DMS 273 treated with DMSO at 0.1 percent for 48 hours (cell line): Measurements from ENCODE around the gene DCLRE1B.

ENCODE experiments used
- DNase-seq: peaks from one replicate; lab custom pipeline; 2025; lab: John Stamatoyannopoulos, UW

DCLRE1B gene

DNA sequence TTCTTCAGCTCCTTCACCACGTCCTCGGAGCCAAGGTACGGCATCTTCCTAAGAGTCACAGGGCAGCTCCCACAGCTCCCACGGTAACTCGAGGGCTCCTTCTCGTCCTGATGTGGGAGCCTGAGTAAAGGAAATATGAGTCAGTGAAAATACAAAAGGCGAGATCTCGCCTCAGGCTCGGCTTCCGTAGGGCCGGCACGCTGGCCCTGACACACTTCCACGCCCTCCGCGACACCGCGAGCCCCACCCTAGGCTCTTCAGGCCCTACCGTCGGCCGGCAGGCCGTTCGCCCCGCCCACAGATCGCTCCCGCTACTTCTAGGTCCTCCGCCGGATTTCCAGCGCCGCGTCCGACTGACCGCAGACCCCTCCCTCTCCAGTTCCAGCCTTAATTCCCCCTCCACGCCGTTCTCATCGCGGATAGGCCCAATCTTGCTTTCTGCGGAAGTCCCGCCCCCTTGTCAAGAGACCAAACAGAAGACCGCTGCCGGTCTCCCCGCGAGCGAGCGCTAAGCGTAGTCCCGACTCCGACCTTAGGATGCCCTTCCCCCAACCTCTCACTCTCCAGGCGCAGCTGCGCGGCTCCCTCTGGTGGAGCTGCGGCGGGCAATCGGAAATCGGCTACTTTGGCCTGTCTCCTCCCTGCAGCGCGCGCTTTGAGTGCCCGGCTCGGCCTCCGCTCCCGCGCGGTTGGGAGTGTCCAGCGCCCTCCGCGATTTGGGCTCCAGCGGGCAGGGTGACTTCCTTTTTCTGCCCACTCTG is at the start of gene DCLRE1B, which contains the start of gene AP4B1:
DCLRE1B (plus strand) TSS at position 653 of the 761 bp plus-strand sequence. CDS start 261 bp downstream, outside the sequence.
AP4B1 (minus strand) TSS at position 126 of the 761 bp plus-strand sequence; CDS start at position 44, 82 bp downstream.
- DNase-seq = peak; percentile 98

GRCh38 chr1:113855630-113856400 is 49.3 kb upstream of the DCLRE1B start:
- DNase-seq = no peak

DNA sequence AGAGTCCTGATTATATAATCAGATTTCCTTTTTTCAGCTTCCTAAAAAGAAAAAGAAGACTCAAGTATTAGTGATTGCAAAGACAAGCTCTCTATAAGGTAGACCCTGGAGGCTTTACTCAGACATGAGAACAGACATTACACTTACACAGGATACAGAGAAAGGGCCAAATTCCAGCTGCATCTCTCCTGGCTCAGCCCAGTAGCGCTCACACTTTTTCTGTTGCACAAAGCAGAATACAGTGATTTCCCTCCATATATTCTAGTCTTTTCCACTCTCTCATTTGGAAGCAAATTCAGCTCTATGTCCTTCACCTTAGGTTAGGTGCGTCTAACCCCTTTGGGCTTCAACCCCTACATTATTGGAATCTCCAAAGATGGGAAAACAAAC is 48.7 kb upstream of the DCLRE1B start:
- DNase-seq = no peak

DNA sequence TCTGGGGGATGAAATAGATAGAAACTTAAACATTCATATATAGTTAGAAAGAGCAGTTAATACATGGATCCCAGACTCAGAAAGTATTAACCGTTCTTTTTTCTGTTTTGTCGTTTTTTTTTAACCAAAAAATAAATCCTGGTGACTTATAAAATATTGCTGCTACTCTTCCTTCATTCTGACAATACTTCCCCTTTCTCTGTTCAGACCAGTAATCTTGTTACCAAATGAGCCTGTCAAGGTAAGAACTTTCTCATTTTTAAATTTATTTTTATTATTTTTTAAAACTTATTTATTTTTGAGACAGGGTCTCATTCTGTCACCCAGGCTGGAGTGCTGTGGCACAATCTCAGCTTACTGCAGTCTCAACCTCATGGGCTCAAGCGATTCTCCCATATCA is 47.4 kb upstream of the DCLRE1B start:
- DNase-seq = no peak

GRCh38 chr1:113858418-113858817 is 46.7 kb upstream of the DCLRE1B start:
- no peak for DNase-seq

GRCh38 chr1:113858982-113859381 is 46.1 kb upstream of the DCLRE1B start:
- no peak for DNase-seq

DNA sequence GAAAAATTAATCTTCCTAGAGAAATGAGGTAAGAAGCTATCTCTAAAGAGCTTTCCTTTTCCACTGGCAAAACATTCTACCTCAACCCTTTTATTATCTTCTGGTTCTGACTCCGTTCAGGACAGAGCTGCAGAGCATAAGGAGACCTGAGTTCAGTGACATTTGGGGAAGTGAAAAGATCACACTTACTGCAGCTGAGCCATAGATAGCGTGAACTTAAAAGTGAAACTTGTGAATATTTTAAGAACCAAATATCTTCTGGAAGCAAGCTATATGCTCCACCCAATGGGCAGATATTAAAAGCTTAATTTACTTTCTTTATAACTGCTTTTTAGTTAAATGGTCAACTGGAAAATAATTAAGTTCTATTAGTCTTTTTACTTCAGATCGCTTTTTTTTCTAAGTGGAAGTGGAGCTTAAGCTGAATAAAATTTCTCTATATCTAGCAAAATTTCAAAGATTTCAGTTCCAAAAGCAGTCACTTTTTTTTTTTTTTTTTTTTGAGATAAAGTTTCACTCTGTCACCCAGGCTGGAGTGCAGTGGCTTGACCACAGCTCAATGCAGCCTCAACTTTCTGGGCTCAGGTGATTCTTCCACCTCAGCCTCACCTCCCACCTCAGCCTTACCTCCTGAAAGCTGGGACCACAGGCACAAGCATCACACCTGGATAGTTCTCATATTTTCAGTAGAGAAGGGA is 45.5 kb upstream of the DCLRE1B start:
- no peak for DNase-seq

- DNase-seq = no peak
Observed at GRCh38 chr1:113860891-113861290, 44.2 kb upstream of the DCLRE1B start.

- no peak for DNase-seq
Observed at GRCh38 chr1:113861641-113862040, 43.5 kb upstream of the DCLRE1B start.

DNA sequence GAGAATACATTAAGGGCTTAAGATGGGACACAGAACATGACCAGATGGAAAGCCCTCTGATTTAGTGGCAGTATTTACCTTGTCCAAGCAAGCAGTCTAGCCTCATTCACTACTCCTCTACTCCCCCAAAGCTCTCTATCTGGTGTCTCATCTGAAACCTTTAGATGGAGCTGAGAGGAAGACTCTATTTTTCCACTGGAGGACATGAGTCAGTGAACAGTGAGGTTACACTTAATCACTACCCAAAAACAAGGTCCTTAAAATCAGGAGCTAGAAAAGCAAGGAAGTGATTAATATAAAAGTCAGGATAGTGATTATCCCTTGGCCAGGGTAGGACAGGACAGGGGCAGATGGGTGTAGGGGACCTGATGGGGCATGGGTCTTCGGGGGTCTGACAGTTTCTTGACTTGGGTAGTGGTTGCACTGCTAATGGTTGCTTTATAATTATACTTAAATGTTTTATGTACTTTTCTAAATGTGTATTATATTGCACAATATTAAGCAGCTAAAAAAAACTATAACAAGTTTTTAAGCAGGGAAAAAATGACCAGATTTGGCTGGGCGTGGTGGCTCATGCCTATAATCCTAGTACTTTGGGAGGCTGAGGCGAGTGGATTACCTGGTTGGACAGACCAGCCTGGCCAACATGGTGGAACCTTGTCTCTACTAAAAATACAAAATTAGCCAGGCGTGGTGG is 36.6 kb upstream of the DCLRE1B start:
- no peak for DNase-seq

GRCh38 chr1:113870778-113871177 is 34.3 kb upstream of the DCLRE1B start:
- DNase-seq = no peak

GRCh38 chr1:113871597-113872113 is 33.5 kb upstream of the DCLRE1B start, which contains the start of gene PTPN22:
Gene PTPN22 (minus strand): TSS chr1:113871712.
- DNase-seq = no peak

DNA sequence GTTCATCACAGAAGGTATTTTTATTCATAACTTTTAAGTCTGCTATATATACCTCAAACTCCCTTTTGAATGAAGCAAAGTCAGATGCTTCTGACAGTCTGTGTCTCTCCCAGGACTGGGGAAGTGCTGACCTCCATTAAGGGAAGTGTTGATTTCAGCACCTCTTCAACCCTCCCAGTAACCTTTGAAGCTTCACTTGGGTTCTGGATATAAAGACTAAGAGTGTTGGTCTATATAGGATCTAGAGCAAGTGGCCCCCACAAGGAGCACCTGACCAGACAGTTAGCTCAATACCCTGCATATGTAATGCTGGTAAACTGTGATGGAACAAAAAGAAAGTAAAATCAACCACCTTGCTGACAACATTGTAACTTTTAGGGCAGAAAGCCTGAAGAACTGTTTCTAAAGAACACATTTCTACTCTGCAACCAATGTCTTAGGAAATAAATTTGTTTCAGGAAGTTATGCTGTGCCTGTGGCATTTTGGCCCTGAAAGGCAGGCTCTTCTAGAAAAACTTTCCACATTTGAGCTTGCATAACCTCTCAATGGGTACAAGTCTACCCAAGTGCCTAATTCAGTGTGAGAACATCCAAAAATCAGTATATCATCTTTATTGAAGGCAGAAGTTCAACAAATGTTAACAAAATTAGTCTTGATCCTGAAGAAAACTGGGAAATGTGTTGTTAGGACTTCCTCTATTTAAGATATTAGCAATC is 32.7 kb upstream of the DCLRE1B start:
- no peak for DNase-seq

DNA sequence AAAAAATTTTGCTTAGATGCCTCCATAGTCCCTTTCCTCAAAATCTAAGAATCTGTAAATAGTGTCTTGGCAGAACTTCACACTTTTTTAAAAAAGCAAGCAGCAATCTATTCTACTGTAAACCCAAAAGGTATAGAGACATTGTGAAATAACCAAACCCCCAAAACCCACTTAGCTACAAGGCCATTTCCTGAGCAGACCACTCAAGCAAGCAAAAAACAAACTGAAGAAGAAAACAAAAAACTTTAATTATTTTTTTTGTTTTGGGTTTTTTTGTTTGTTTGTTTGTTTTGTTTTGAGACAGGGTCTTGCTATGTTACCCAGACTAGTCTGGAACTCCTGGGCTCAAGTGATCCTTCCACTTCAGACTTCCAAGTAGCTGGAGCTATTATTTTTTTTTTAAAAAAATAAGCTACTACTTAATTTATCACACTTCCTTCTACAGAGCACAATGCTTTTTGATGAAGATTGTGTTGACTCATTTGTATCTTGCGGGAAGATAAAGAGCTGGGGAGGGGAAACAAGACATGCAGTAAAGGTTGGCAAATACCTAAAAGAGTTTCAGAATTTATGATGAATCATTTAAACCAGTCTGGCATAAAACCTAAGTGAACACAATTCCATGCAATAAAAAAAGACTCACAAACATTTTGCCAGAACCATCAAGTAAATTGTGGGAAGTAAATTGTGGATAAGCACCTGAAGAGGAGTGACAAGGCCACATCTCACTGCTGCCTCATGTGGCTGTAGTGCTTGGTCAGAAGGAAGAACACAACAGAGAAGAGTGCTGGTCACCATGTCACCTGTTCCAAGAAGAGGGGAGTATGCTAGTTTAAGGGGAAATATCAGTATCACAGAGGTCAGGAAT is 30.9 kb upstream of the DCLRE1B start:
- no peak for DNase-seq

GRCh38 chr1:113875714-113876113 is 29.4 kb upstream of the DCLRE1B start:
- DNase-seq = no peak

GRCh38 chr1:113876176-113876575 is 28.9 kb upstream of the DCLRE1B start:
- DNase-seq = no peak

DNA sequence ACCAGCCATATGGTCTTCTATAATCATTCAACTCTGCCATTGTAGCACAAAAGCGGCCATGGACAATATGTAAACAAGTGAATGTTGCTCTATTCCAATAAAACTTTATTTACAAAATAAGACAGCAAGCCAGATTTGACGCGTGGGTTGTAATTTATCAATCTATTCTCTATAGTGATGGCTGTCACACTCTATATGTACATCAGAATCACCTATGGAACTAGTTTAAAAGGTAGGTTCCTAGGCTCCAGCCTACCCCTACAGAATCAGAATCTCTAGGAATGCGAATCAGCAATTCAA is 25.4 kb upstream of the DCLRE1B start:
- no peak for DNase-seq

GRCh38 chr1:113881661-113882060 is 23.5 kb upstream of the DCLRE1B start:
- no peak for DNase-seq

DNA sequence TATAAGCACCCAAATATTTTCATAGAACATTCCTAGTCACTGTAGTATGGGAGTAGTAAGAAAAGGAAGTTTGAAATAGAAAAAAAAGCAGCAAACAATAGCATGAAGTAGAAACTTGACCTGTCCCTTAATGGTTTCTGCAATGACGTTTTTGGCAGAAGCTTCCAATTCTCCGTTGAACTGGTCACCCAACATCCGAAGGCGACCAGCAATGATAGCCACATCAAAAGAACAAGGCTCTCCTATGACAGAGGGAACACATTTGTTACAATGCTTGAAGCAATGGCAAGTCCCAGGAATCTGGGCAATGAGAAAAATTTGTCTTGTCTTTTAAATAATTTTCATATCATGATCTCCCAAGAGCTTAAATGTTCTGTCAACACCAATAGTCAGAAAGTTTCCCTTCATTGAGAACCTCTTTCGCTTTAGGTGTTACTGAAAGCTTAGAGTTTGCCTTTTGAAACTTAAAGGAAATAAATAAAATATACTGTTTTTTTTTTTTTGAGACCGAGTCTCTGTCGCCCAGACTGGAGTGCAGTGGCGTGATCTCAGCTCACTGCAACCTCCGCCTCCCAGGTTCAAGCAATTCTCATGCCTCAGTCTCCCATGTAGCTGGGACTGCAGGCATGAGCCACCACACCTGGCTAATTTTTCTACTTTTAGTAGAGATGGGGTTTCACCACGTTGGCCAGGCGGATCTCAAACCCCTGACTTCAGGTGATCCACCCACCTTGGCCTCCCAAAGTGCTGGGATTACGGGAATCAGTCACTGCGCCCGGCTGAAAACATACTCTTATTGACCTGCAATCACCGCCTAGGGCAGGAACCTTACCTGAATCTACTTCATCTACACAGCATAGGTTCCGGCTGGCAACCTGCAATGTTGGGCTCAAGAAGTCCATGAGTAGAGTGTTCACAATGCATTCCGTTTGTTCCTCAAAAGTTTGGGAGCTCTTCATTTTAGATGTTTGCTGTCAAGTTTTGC is 18.4 kb upstream of the DCLRE1B start:
- DNase-seq = no peak
